ENCODE results near the gene RPRD1B.
"Not testable (repeated sequence)": the region's sequence is repeated elsewhere in the genome, so short reads cannot be mapped to it uniquely, and the experiment has no call there.

RPRD1B gene

DNA sequence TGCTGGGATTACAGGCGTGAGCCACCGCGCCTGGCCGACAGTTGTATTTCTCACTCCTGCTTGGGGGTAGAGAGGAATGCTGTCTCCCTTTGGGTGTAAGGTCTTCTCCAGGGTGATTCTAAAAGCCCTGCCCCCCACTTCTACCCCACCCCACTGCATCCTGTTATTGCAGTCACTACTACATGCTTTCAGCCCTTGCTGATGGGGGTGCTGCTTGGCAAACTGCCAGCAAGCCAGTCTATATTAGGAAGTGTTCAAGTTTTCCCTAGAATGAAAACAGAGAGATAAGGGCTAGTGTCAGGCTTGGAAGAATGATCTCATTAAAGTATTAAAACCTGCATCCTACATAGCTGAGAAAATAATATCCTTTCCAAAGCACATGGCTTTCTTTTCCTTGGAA, 31.6 kb upstream of the RPRD1B start:
- peak; percentile 29 for DNase-seq

GRCh38 chr20:38002422-38002821, 31.1 kb upstream of the RPRD1B start:
- DNase-seq, result no peak

DNA sequence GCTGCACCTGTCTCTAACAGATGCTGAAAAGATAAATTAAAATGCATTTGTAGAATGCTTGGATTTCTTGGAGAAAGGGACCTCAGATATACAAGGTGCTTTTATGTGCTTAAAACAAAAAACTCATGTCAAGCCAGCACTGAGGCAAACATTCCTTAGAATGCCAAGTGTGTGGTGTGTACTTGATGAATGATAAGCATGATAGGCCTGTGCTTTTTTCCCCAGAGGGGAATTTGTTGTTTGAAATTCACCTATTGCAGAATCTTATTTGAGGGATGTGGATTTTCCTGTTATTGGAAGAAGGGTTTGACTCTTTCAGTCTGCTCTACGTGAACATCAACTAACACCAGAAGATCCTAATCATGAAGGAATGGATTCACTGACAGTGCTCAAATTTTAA, 29.1 kb upstream of the RPRD1B start:
- DNase-seq, result no peak

- DNase-seq, result no peak
Observed at GRCh38 chr20:38005903-38006302, 27.6 kb upstream of the RPRD1B start.

GRCh38 chr20:38007526-38007925, 26.0 kb upstream of the RPRD1B start:
- DNase-seq, result no peak

- DNase-seq, result no peak
Observed at GRCh38 chr20:38008233-38008944, 25.2 kb upstream of the RPRD1B start.

GRCh38 chr20:38009416-38009815, 24.1 kb upstream of the RPRD1B start:
- DNase-seq, result not testable (repeated sequence)

DNA sequence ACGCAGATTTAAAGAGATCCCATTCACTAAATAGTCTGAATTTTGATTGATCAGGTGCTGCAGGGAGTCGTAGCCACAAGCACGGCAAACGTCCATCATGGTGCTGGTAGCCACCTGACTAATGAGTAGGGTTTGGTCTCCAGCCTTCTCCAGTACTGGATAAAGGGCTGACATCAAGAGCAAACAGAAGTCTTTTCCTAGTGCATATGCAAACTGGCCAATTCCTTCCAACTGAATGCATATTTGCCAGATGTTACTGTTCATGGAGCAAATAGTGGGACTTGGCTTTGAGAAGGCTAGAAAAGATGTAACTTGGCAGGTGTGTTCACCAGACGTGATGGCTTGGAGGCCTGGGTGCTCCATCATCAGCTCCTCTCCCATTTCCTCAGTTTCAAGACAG, 21.9 kb upstream of the RPRD1B start:
- DNase-seq, result no peak

DNA sequence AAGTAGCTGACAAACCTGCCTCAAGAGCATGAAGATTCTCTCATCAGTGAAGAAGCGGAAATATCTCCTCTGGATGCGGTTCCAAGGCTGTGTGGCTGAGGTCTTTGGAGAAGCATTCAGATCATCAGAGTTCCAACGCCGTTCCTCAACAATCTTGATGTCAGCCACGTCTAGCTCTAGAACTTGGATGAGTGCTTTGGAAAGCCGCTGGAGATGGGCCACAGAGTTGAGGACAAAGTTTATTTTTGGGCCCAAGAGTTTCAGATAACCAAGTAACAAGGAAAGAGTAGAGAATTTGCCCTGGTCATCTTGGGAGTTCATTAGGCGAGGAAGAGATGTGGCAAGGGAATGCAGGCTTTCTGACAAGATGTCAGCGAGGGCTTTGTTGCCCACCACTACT, 21.2 kb upstream of the RPRD1B start:
- no peak for DNase-seq

GRCh38 chr20:38013887-38014286, 19.7 kb upstream of the RPRD1B start:
- no peak for DNase-seq

GRCh38 chr20:38017959-38018358, 15.6 kb upstream of the RPRD1B start:
- no peak for DNase-seq

DNA sequence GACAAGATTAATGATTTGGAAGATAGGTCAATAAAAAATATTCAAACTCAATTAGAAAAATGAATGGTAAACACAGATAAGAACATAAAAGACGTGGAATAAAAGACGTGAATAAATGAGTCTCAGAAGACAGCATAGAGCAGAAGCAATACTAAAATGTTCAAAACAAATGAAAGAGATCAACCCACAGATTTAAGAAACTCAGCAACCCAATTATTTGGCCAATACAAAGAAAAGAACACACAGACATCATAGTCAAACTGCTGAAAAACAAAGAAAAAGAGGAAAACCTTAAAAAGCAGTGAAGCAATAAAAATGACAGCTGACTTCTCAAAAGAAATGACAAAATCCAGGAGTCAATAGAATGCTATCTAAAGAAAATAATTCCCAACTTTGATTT, 15.2 kb upstream of the RPRD1B start:
- DNase-seq, result no peak

GRCh38 chr20:38021087-38021772, 12.3 kb upstream of the RPRD1B start:
- no peak for DNase-seq

DNA sequence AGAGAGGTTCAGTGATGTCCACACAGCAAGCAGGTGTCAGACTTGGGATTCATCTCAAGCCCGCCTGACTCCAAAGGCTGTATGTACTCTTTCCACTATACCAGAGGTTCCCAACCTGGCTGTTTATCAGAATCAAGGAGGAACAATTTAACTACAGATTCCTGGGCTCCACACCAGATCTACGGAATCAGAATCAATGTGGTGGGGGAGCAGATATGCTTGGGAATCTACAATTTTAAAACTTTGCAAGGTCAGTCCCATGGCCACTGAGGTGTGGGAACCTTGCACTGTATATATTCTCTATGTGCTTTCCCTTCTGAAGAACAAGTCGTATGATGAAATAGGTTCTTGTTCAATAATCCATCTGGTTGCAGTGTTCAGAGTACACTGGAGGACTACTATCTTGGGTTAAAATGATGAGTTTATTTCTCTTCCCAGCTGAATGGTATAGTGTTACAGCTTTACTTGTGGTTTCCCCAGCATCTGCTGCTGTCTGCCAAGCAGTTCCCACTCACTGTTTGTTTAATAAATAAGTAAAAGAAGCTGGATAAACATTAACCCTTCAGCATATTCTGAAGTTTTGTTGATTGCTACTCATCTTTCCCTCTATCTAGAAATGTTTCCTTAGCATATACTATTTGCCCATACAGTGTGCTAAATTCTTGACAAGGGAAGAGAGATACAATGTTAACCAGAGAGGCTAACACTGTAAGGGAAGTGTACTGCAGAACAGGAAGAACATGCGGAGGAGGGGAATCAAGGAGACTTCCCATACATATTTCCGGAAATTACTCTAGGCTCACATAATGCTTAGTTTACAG, 10.2 kb upstream of the RPRD1B start:
- peak; percentile 28 for DNase-seq

DNA sequence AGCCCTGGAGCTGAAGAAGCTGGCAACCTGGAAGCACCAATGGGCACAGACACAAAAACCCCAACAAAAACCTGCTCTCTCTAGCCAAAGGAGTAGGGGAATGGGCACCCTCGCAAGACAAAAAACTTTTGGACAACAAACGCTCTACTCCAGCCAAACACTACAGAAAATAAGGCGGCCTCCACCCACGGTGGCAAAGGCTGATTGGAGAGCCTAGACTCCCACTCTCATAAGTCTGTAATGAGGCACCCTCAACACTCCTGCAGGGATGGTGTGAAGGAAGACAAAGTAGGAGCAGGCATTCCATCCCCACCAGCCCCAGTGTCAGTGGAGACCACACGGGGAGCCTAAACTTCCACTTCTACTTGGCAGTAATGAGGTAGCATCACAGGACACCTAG, 9.1 kb upstream of the RPRD1B start:
- DNase-seq, result no peak

GRCh38 chr20:38029453-38029852, 4.1 kb upstream of the RPRD1B start:
- no peak for DNase-seq

DNA sequence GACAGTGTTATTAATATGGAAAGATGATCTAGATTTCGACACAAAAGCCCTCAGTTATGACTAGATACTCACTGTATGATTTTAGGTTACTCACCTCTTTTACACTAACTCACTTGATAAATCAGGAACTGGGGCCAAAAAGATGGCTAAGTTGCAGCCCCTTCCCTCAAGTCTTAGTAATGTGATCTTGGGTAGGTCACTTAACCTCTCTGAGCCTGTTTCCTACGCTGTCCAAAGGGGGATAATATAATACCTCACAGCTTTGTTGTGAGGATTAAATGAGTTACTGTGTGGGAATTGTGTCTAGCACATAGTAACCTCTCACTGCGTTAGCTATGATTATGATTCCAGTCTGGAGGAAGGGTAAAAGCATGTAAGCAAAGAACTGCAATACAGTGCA, 1.6 kb upstream of the RPRD1B start:
- DNase-seq, result no peak

DNA sequence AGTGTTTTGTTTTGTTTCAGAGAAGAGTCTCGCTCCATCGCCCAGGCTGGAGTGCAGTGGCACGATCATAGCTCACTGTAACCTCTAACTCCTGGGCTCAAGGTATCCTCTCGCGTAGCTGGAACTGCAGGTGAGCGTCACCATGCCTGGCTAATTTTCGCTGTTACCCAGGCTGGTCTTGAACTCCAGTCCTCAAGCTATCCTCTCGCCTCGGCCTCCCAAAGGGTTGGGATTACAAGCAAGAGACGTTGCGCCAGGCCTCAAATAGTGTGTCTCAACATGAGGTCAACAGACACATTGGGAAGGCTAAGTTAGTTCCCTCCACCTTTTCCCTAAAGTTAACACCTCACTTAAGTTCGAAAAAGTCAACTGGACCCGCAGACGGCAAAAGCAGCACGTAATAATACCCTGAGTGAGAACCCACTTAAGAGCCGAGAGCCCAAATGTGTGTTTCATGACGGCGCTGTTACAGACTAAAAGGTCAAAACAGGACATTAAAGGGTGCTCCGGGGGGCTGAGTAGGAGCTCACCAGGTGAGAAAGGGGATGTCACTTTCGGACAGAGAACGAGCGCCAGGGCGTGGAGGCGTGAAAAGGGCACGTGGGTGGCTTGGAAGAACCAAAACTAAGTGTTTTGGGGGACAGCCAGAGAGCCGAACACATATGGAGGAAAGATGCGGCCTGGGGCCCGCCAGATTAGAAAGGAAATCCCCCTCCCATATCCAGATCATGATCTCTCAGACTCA, 789 bp upstream of the RPRD1B start:
- peak; percentile 29 for DNase-seq

DNA sequence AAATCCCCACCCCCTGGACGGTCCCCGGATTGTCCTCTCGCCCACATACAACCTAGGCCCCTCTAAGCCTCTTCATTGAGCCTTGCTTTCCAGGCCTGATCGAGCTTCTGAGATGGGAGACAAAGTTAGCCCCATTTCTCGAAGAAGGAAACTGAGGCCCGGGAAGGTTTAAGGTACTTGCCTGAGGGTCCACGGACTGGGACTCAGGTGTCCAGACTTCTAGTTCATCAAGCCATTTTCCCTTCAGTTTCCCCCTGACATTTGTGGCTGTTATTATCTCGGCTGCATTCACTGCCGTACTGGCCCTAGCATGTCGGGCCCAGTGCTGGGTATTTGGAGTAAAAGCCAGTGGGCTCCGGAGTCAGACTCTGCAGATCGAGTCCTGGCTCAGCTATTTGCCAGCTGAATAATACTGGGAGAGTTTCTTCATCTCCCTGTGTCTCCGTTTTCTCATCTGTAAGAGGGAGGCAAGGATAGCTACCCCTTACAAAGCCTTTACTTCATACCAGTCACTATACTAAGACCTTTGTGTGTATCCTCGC, 633 bp downstream of the RPRD1B start:
- DNase-seq, result peak; percentile 12

- no peak for DNase-seq
Observed at GRCh38 chr20:38034961-38035360, 1.4 kb downstream of the RPRD1B start.

DNA sequence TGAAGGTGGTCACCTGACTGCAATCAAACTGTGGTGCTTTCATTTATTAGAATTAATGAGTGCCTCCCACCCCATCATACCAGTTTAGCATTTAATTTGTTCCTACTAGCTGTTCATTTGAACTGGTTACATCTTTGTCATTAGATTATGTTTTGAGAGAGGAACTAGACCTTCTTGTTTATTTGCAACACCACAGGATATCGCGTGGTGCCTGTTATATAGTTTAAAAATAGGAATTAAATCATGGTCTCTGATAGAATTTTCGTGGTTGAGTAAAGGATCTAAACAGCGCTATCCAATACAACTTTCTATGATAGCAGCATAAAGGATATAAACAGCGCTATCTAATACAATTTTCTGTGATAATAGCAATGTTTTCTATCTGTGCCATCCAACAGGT, 2.8 kb downstream of the RPRD1B start:
- no peak for DNase-seq

- DNase-seq, result no peak
Observed at GRCh38 chr20:38040276-38040675, 6.7 kb downstream of the RPRD1B start.

All from hematopoietic multipotent progenitor cell treated with erythropoietin and hydrocortisone succinate and interleukin-3 and kit ligand, for 4 days (in vitro differentiated cells).